Left hindlimb (tissue), 1 donor: ENCODE results near the gene CSPG4.
A peak's percentile ranks its signal among the peaks of the same experiment; 100 is the strongest.

Source experiments
- DNase-seq: peaks from one replicate; pipeline ENCODE4 v3.0.0-alpha.2; 2018

Gene CSPG4

DNA sequence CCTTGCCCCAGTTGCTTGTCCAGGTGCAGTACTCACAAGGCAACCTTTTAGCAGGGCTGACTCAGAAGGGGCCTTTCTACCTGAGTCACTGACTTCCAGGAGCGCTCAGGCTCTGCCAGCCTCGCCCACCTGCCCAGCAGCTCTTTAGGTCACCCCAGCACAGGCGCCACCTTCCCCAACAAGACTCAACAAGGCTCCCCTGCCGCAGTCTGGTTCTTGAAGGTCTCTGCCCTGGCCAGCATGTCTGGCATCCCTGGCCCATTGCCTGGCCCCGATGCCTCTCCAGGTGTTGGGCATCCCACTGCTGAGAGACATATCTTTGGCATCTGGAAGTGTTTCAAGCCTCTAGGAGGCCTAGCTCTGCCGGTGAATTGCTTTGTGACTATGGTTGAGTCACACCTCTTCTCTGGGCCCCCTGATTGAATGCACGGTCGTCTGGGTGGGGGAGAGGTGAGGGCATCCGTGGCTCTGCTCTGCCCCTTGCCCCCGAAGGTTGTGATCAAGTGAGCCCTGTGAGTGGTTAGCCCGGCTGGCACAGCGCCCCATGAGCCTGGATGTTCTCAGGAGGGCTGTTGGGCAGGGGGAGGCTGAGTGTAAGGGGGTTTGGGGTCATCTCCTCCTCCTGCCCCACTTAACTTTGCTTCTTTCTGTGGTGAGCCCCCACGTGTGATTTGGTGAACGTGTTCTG, 43.3 kb downstream of the CSPG4 start:
- DNase-seq = no peak

DNA sequence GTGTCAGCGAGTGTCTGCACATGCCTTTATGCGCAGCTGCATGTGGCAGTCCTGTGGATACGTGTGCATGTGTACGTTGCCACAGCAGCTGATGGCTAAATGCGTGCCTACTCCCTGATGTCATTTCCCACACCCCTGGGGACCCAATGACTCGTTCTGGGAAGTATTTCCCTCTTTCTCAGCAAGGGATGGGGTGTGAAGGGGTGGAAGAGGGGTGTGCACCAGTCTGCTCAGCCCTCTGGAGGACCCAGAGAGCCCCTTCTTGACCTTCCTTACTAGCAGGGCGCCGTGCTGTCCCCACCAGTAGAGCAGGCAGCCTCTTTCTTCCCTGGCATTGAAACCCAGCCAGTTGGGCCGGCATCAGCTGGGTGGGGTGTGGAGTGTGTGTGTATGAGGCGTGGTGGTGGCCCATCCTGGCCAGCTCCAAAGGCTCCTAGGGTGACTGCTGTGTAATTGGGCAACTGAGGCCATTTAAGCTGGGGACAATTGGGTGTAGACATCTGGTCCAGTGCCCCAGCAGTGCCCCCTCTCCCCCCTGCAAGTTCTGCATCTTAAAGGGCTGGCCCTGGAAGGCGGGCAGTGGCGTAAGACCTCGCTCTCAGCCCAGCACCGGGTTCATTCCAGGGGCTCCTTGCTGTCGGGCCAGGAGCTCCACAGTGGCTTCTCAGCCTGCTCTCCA, 45.7 kb downstream of the CSPG4 start:
- peak; percentile 85 for DNase-seq

DNA sequence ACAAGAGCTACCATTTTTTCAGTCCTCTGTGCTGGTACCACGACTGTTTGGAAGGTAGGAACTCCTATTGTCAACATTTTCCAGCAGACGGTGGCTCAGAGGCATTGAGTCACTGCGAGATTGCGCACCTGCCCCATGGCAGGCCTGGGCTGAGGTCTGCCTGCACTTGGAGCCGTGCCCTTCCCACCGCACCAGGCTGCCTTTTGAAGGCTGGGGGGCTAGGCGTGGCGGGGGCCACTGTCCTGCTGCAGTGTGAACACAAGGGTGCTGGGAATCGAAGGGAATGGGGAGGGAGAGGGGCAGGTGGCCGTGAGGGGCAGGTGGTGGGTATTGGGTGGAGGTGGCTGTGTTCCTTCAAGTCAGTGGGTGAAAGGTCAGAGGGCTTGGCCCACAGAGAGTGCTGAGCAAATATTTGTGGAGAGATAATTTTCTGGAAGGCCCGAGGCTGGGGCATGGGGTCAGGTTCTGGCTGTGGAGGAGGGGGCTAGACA, 48.7 kb downstream of the CSPG4 start:
- DNase-seq = no peak

DNA sequence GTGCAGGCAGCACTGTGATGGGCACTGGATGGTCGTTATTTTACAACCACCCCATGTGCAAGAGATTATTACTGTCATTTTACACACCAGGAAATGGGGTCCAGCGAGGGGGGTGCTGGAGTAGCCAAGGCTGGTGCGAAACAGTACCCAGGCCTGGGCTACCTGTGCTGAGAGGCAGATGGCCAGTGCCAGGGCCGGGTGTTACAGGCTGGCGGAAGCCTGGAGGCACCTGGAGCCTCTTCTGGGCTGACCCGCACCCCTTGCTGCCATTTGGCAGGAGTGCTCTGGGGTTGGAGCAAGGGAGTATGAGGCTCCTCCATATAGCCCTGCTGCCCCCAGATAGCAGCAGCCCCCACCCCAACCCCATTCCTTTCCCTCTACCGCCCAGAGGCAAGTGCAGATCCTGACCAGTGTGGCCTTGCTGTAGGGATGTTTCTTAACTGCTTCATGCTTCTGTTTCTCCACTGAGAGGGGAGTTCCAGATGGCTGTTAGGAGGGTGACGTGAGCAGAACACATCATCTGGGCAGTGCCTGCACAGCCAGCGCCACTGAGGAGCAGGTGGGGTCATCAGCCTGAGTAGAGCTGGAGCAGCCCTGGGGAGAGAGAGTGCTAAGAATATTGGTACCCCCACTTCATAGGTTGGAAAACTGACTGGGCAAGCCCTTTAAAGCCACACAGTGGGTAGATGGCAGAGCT, 49.7 kb downstream of the CSPG4 start:
- no peak for DNase-seq

DNA sequence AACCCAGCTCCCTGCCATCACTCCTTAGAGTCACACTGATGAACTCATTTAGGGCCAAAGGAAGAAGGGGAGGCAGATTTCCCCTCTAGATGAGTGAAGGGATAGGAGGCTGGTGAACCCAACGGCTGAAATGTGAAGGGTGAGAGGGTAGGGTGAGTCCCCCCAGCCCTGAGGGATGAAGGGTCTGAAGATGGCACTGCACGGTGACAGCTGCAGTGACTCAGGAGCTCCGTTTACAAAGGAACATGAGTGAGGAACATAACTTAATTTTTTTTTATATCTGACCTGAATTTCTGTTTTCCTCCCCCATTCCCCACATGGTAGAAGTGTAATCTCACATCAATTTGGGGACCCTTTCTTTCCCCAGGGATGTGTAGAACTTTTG, 50.9 kb downstream of the CSPG4 start:
- DNase-seq = no peak

DNA sequence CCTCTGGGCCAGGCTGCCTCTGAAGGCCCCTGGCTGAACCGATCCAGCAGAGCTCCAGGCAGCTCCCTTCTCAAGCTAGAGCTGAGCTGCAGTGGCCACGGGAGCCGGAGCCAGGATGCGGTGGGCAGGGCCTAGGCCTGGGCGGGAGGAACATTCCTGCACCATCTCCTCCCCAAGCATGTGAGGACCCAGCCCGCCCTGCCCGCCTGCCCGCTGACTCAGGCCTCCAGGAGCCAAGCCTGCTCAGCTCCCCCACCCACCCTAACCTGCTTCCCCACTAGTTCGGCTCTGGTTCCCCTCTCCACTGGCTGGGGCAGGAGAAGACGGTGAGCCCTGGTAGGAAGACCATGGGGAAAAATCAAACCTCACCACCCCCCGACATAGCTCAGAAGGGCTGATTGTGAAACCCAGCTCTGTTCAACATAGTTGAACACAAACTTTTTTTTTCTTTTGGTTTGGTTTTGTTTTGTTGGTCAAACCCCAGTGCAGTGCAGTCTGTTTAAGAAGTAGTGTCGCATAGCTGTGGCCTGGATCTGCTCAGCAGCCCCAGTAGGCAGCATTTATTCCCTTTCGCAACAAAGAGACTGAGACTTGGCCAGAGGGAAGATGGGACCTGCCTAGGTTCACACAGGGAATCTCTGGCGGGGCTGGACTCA, 51.4 kb downstream of the CSPG4 start:
- peak; percentile 89 for DNase-seq

DNA sequence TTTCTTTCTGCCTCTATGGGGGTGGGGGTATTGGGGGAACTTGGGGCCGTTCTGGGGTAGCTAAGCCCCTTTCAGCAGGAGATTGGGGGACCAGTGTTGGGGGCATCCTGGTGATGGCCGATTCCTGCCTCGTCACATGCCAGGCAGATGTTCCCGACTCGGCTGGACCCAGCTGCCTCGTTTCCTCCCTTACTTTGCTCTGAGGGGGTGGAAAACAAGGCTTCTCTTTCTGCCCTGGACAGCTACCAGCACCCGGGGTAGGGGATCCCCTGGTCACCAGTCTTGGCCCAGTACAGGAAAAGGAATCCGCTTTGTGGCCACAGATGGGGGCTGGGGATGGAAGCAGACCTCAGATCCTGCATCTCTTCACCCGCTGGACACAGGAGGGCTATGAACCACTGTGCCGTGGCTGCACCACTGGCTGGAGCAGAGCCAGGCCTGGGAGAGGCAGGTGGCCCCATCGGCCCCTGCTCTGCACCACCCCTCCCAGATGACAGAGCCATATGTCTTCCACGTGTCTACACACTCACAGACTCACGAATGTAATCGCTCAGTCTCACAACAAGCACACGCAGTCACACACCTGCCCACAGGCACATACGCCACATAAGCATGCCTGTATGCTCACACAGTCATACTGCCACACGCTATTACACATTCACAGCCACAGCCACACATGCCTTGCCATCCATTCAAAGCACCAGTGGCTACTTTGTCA, 52.6 kb downstream of the CSPG4 start:
- DNase-seq = no peak

DNA sequence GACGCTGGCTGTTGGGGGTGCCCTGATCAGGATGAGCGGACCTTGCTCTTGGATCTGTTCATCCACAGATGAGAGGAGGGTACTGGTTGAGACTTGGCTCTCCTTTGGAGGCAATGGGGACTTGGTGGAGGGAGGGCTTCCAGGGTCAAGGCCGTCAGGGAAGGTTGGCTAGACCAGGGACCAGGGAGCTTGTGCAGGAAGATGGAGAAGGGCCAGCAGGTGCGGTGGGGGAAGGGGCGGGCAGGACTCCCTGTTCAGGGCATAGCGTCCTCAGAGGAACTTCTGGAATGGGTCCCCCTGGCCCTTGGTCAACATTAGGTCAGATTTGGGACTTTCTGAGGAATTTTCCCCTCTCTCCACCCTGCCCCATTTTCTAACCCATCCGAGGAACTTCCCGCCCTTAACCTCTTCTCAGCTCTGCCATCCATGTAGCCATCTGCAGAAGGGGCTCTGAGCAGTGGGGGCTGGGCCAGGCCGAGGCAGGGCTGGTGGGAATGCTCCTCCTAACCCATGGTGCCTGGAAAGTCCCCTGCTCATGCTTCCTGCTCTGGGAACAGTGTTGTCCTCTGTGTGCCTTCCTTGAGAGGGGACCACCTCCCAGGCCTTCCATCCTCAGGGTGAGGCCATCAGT, 53.4 kb downstream of the CSPG4 start:
- DNase-seq = no peak

DNA sequence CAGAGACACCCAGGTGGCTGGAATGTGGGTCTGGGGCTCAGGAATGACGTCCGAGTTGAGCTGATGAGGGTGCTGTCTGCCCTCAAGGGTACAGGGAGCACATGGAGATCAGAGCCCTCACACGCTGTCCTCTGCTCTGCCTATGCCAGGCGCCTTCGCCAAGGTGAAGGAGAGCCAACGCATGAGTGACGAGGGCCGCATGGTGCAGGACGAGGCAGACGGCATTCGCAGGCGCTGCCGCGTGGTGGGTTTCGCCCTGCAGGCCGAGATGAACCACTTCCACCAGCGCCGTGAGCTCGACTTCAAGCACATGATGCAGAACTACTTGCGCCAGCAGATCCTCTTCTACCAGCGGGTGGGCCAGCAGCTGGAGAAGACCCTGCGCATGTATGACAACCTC, 55.8 kb downstream of the CSPG4 start:
- no peak for DNase-seq

DNA sequence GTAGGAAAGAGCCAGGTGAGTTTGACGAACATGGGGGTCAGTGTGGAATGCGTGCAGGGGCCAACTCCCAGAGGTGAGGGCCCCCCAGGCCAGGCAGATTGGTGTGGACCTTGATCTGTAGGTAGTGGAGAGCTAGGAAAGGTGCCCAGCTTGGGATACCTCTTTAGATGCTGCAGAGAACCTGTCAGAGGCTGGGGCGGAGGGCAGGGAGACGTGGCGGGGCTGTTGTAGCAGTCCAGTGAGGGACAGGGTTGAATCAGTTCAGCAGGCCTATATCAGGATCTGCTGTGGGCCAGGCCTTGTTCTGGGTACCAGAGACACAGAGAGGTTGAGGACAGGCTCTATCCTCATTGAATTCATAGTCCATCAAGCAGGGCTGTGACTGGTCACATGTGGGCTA, 56.3 kb downstream of the CSPG4 start:
- DNase-seq = no peak

DNA sequence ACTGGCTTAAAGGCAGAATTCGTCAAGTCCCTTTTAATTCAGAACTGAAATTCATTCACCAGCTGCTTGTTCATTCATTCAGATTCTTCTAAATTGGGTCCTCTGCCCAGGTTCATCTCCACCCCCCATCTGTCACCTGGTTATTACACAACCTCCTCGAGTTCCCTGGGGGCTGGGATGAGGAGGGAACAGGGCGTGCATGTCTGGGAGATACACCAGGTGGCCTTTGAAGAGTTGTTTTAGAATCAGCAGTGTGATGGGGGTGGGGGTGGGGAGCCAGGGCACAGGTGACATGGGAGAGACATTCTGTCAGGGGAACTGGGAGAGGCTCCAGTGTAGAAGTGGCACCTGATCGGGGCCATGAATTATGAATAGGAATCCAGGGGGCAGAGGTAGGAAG, 56.7 kb downstream of the CSPG4 start:
- no peak for DNase-seq

DNA sequence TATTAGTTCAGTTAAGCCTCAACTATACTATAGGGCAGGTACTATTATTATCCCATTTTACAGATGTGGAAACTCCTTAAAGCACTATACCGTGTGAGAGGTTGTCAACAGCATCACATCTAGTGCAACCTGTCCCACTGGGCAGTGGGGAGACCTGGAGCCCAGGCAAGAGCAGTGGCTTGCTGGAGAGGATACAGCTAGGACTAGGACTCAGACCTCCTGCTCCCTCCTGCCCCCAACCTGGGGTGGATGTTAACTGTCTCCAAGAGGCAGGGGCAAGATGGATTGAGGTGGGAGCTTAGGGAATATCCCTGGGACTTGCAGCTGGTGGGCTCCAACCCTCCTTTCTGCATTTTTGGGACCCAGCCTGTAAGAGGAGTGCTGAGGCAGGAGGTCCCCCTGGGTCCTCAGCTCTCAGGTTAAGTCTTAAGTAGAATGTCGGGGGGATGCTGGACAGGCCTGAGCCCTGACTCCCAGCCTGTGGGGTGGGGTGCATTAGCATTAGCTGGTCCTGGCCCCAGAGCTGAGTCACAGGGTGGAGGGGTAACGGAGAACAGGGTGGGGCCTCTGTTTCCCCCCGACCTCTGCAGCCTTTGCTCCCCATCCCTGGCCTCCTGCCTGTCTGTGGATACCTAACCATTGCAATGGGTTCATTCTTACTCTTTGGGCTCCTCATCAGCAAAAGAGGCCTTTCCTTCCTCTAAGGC, 58.3 kb downstream of the CSPG4 start:
- no peak for DNase-seq

DNA sequence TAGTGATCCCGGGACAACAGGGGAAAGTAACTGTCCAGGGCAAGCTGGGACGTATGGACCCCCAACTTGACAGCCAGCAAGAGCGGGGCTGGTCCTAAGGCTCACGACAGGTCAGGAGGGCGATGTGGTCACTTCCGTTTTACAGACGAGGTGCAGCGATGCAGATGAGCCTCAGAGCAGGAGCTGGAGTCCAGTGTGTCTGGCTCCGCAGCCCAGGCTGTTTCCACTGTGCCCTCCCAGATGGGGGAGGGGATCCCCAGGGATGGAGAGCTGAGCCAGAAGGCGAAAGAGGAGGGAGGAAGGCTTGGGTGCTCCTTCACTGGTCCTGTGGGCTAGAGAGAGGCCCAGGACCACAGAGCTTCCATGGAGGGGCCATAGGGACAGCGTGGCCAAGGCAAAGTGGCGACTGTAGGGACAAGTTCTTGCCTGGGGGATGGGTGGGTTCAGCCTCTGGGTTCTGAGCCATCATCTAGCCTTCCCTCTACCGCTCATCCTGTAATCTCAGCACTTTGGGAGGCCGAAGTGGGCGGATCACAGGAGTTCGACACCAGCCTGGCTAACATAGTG, 59.2 kb downstream of the CSPG4 start:
- DNase-seq = no peak

DNA sequence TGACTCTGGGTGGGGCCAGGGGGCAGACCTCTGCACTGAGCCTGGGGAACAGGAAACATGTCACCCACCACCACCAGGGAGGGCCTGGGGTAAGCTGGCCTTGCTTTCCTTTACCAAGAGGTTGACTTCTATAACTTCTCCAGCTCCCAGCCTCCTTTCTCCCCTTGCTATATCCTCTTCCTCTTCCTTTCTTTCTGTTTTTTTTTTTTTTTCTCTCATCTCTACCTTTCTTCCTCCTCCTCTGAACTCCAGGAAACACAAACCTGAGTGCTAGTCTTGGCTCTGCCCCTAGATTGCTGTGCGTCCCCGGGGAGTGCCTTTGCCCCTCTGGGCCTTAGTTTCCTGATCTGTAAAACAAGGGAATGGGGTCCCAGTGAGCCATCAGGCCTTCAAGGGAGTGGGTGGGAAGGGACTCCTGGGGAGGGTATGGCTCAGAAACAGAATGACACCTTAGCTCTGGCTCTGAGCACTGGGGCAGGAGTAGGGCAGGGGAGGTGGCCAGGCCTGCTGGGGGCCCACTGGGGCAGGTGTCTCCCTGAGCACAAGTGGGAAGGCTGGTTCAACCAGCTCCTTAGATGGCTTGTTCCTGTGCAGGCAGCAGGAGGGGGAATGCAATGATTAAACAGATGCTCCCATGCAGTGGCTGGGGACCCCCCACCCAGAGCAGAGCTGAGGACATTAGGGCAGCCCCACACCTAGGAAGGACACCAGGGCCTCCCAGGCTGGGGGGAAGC, 60.7 kb downstream of the CSPG4 start:
- no peak for DNase-seq

DNA sequence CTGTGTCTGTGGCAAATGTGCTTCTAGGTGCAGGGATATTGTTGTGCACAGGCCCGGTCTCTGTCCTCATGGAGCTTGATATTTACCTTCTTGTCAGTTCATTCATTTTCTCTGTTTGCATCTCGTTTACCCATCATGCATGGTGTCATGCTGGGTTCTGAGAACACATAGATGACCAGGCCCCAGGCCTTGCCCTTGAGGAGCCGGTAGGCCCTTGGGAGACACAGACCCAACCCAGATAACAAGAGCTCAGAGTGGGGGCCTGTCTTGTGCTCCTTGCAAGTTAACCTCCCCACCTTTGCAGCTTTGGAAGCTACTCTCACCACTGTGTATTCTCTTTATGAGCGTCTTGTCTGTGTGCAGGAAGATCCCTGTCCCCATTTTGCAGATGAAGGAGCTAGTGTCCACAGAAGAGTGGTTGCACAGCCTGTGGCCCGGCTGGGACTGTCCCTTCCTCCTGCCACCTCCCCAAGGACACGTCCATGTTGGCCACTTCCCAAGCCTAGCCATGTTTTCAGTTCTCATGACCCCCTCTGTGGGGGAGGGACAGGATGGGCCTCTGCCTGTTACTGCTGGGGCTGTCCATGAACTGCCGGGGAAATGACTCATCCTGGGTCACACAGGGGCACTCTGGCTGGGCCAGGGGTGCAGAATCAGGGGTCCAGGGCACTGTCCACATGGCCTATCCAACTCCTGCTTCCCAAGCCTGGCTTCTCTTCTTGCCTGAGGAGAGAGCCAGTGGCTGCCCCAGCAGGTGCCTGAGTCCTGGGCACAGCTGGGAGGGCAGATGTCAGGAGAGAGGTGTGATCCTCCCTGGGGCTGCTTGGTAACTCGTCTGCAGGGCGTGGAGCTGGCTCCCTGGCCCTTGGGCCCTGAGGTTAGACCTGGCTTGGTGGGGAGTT, 61.5 kb downstream of the CSPG4 start:
- DNase-seq = no peak

DNA sequence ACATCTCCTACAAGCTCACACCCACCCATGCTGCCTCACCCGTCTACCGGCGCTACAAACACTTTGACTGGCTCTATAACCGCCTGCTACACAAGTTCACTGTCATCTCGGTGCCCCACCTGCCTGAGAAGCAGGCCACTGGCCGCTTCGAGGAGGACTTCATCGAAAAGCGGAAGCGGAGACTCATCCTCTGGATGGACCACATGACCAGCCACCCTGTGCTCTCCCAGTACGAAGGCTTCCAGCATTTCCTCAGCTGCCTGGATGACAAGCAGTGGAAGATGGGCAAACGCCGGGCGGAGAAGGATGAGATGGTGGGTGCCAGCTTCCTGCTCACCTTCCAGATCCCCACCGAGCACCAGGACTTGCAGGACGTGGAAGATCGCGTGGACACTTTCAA, 62.8 kb downstream of the CSPG4 start:
- DNase-seq = no peak

DNA sequence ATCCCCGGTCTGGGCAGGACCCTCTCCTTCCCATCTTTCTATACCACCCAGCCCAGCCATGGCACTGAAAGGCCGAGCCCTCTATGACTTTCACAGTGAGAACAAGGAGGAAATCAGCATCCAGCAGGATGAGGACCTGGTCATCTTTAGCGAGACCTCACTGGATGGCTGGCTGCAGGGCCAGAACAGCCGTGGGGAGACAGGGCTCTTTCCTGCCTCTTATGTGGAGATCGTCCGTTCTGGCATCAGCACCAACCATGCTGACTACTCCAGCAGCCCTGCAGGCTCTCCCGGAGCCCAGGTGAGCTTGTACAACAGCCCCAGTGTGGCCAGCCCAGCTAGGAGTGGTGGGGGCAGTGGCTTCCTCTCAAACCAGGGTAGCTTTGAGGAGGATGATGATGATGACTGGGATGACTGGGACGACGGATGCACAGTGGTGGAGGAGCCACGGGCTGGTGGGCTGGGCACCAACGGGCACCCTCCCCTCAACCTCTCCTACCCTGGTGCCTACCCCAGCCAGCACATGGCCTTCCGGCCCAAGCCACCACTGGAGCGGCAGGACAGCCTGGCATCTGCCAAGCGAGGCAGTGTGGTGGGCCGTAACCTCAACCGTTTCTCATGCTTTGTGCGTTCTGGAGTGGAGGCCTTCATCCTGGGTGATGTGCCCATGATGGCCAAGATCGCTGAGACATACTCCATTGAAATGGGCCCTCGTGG, 63.4 kb downstream of the CSPG4 start:
- DNase-seq = no peak

DNA sequence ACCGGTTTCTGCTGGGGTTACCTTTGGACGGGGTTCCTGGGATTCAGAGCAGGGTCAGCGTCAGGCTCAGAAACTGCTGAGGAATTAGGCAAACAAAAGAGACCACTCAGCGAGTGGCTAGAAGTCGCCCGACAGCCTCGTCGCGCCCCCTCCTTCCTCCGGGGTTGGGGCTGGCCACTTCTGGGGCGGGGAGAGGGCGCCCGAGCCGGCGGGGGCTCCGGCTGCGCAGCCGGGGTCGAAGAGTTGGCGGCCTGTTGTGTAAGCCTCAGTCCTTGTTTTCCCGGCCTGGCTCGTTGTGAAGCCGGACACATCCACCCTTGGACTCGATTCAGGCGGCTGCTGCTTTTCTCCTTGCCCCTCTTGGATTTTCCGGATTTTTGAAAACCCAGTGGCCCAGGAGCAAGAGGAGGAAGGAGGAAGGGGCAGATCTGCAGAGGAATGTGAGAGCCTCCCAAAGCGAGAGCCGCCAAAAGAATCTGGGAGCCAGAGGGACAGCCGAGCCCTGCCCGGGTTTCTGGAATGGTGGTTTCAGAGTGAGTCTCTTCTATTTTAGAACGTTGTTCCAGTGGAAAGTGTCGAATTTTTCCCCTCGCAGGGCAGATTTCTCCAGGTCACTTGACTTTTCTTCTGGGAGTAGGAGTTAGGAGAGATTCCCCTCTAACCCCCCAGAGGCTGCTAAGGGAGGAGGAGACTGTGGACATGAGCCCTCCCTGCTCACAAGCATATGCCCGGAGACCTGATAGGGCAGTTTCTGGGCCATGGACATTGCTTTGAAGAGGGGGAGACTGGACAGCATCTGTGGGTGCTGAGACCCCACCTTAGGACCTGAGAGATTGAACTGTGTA, 64.3 kb downstream of the CSPG4 start:
- DNase-seq = peak; percentile 57
